ENCODE measurements around the gene CLDN20.
"Not testable (repeated sequence)": the region's sequence is repeated elsewhere in the genome, so short reads cannot be mapped to it uniquely, and the experiment has no call there.

The CLDN20 gene

GRCh38 chr6:155268088-155268867 is 4.5 kb downstream of the CLDN20 start:
- peaks cover 25% of the 10 kb centered on the region for H3K36me3 Mint-ChIP-seq
- not testable (repeated sequence) for ATAC-seq (ENCODE audit: low read depth); H3K4me3 Mint-ChIP-seq; DNase-seq (ENCODE audit: low spot score in 2 of 2); H3K27me3 Mint-ChIP-seq; H3K9me3 Mint-ChIP-seq; H3K4me1 Mint-ChIP-seq
- H3K27ac Mint-ChIP-seq: peak overlapping the region; percentile 5

DNA sequence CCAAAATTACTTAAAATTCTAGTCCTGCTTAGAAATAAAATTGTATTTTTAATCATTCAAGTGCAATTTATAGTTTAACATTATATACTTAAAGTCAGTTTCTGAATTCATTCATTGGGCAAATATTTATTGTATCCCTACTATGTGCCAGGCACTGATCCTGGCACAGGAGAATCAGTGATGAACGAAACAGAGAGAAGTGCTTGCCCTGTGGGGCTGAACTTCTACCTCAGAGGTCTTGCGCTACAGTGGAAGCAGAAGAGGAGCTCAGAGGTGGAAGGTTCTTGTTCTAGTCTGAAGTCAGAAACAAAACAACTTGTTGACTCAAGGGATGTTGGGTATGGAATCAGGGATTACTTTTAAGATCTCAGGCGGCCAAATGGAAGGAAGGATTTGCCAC is 6.0 kb downstream of the CLDN20 start:
- Mint-ChIP-seq H3K36me3 (peaks cover 21% of the 10 kb centered on the region), H3K9me3 (no peaks in the 10 kb centered on the region), H3K4me3 (no peak overlapping the region), H3K27ac (no peak overlapping the region), H3K27me3 (no peaks in the 10 kb centered on the region), H3K4me1 (peaks cover 3% of the 10 kb centered on the region)
- ATAC-seq (ENCODE audit: low read depth) (no peak), DNase-seq (ENCODE audit: low spot score in 2 of 2) (no peak)

DNA sequence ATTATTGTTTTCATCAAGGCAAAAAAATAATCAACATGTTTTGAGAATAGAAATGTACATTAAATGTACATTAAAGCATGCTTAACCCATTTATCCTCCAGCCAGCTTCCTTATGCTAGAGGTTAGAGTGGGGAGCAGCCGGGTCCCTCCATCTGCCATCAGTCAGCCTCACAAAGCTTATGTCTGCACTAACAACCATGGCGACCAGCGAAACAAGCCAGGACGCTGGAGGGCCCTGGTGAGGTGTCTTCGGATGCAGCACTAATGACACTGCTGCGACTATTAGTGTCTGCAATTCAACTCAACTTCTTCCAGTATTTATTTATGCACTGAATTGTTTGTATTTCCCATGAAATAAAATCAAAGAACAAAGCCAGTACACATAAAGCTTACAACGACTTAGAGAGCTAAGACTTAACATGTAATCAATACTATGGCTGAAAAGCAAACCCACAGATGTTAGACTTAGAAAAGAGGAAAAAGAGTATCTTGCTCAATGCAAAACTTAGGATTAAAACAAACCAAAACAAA is 6.8 kb downstream of the CLDN20 start:
- no peak for ATAC-seq (ENCODE audit: low read depth)
- Mint-ChIP-seq H3K4me3 (no peak overlapping the region), H3K36me3 (peaks cover 24% of the 10 kb centered on the region), H3K27me3 (no peaks in the 10 kb centered on the region), H3K9me3 (no peaks in the 10 kb centered on the region), H3K4me1 (peaks cover 3% of the 10 kb centered on the region), H3K27ac (no peak overlapping the region)
- no peak for DNase-seq (ENCODE audit: low spot score in 2 of 2)

- DNase-seq (ENCODE audit: low spot score in 2 of 2) (no peak), ATAC-seq (ENCODE audit: low read depth) (no peak)
- H3K9me3 Mint-ChIP-seq: no peaks in the 10 kb centered on the region
- H3K27me3 Mint-ChIP-seq: no peaks in the 10 kb centered on the region
- H3K4me3 Mint-ChIP-seq: no peak overlapping the region
- H3K36me3 Mint-ChIP-seq: peaks cover 27% of the 10 kb centered on the region
- H3K4me1 Mint-ChIP-seq: peaks cover 3% of the 10 kb centered on the region
- H3K27ac Mint-ChIP-seq: no peak overlapping the region
Observed at GRCh38 chr6:155271145-155271544, 7.3 kb downstream of the CLDN20 start.

DNA sequence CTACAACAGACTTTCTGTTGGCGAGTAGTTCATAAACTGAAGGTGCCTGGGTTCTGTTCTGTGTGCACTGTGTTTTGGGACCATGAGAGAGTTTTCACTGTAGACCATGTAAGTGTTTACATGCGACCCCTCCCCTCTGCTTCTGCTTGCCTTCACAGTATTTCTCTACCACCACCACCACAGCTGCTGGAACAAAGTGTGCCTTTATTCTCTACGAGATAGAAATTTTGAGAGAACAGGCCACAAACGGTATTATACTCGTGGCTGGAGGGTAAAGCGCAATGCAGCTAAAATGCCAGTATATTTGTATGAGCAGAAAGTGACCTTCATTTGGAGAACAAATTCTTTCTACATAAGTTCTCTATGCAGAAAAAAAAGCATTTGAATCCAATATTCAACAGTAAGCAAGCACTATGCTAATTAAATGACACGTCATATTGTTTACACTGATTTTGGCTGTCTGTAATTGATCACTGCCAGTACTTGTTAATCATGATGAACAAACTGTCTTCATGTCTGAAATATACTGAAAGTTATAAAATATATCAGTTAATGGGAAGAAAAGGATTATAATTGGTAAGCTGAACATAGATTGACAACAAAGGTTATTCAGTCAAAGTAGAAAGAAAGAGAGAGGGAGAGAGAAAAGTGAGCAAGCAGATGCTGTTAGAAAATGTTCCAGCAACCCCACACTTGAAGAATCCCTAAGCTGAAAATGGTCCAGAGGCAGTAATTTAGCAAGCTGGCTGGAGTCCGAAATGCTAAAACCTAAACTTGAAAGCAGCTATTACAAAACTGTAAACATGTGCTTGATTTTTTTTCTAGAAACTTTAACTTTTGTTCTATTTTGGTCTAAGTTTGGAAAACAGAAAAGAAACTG is 8.8 kb downstream of the CLDN20 start:
- Mint-ChIP-seq H3K4me1 (peaks cover 3% of the 10 kb centered on the region), H3K36me3 (peaks cover 27% of the 10 kb centered on the region), H3K27ac (no peak overlapping the region), H3K27me3 (no peaks in the 10 kb centered on the region), H3K4me3 (no peak overlapping the region), H3K9me3 (no peaks in the 10 kb centered on the region)
- DNase-seq (ENCODE audit: low spot score in 2 of 2): no peak
- ATAC-seq (ENCODE audit: low read depth): no peak

DNA sequence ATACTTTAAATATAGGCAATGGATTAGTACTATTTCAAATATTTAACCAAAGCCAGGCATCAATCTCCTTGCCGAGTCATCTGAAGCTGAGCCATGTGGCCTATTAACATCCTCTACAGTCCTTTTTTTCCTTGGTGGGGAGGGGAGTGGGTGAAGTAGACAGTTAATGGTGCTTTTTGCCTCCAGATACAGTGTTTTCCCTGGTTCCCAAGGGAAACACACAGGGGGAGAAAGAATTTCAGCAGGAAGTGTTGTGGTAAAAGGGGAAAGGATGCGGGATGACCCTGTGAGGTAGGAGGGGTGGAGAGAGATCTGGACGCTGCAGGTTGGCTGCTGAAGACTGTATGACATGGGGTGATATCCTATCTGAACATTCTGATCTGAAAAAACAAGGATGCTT is 9.6 kb downstream of the CLDN20 start:
- no peaks in the 10 kb centered on the region for H3K27me3 Mint-ChIP-seq
- DNase-seq (ENCODE audit: low spot score in 2 of 2) (no peak), ATAC-seq (ENCODE audit: low read depth) (no peak)
- H3K4me1 Mint-ChIP-seq: no peaks in the 10 kb centered on the region
- peaks cover 28% of the 10 kb centered on the region for H3K36me3 Mint-ChIP-seq
- H3K4me3 Mint-ChIP-seq: no peak overlapping the region
- peak overlapping the region; percentile 45 for H3K27ac Mint-ChIP-seq
- H3K9me3 Mint-ChIP-seq: no peaks in the 10 kb centered on the region

- H3K4me1 Mint-ChIP-seq: no peaks in the 10 kb centered on the region
- DNase-seq (ENCODE audit: low spot score in 2 of 2) (no peak), ATAC-seq (ENCODE audit: low read depth) (no peak)
- H3K4me3 Mint-ChIP-seq: no peak overlapping the region
- H3K9me3 Mint-ChIP-seq: no peaks in the 10 kb centered on the region
- H3K27me3 Mint-ChIP-seq: no peaks in the 10 kb centered on the region
- H3K27ac Mint-ChIP-seq: no peak overlapping the region
- peaks cover 28% of the 10 kb centered on the region for H3K36me3 Mint-ChIP-seq
Observed at GRCh38 chr6:155274106-155274505, 10.3 kb downstream of the CLDN20 start.

DNA sequence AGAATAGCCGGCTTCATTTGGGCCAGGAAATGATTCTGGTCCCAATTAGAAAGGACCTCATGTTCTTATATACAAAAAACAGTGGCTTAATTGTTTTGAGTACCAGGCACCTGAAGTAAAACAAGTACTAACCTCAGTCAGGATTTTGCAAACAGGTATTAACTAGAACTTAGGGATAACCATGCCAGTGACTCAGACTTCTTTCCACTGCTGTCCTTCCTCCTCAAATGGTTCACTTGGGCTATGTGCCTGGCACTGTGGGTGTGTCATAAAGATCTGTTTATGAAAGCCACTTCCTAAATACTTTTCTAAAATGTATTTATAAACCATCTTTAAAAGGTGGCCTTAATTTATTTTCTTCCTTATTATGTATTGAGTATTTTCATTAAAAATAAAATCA is 10.7 kb downstream of the CLDN20 start:
- H3K9me3 Mint-ChIP-seq: no peaks in the 10 kb centered on the region
- peaks cover 31% of the 10 kb centered on the region for H3K36me3 Mint-ChIP-seq

DNA sequence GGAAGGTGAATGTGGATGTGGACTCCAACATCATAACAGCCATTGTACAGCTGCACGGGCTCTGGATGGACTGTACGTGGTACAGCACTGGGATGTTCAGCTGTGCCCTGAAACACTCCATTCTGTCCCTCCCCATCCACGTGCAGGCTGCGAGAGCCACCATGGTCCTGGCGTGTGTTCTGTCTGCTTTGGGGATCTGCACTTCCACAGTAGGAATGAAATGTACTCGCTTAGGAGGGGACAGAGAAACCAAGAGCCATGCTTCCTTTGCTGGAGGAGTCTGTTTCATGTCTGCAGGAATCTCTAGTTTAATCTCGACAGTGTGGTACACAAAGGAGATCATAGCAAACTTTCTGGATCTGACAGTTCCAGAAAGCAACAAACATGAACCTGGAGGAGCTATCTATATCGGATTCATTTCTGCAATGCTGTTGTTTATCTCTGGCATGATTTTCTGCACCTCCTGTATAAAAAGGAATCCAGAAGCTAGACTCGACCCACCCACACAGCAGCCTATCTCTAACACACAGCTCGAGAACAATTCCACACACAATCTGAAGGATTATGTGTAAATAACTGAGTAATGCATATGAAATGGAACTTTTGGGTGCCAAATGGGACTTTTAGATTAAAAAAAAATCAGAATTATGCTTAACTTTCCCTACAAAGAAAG is 12.1 kb downstream of the CLDN20 start:
- ATAC-seq (ENCODE audit: low read depth): no peak
- H3K36me3 Mint-ChIP-seq: peaks cover 33% of the 10 kb centered on the region
- no peak overlapping the region for H3K27ac Mint-ChIP-seq
- H3K4me1 Mint-ChIP-seq: no peaks in the 10 kb centered on the region
- H3K9me3 Mint-ChIP-seq: no peaks in the 10 kb centered on the region
- no peak for DNase-seq (ENCODE audit: low spot score in 2 of 2)
- no peak overlapping the region for H3K4me3 Mint-ChIP-seq
- H3K27me3 Mint-ChIP-seq: no peaks in the 10 kb centered on the region

More for the DNA sequence above, 10.7 kb downstream of the CLDN20 start:
- Mint-ChIP-seq H3K4me1 (no peaks in the 10 kb centered on the region), H3K4me3 (no peak overlapping the region), H3K27me3 (no peaks in the 10 kb centered on the region), H3K27ac (no peak overlapping the region)
- DNase-seq (ENCODE audit: low spot score in 2 of 2): no peak
- no peak for ATAC-seq (ENCODE audit: low read depth)

DNA sequence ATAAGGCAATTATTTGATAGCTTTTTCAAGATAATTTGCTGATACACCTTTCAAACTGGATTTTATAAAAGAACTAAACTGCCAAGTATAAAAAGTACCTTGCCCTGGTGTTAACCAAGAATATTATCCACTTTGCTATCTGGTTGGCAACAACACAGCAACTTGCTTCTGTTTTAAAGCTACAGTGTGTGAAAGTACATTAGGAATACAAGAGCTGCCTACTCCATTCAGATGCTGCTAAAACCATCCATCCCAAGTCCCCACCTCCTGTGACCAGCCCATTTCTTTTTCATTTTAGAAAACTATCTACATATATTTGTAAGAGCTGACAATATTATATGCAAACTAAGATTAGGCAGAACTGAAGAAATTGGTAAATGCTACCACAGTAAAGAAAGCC is 12.8 kb downstream of the CLDN20 start:
- Mint-ChIP-seq H3K9me3 (no peaks in the 10 kb centered on the region), H3K4me3 (no peak overlapping the region), H3K36me3 (peaks cover 34% of the 10 kb centered on the region), H3K27ac (no peak overlapping the region), H3K27me3 (no peaks in the 10 kb centered on the region), H3K4me1 (no peaks in the 10 kb centered on the region)
- ATAC-seq (ENCODE audit: low read depth) (no peak), DNase-seq (ENCODE audit: low spot score in 2 of 2) (no peak)

GRCh38 chr6:155278319-155279049 is 14.7 kb downstream of the CLDN20 start:
- Mint-ChIP-seq H3K4me3 (no peak overlapping the region), H3K36me3 (peaks cover 31% of the 10 kb centered on the region), H3K9me3 (no peaks in the 10 kb centered on the region), H3K27me3 (no peaks in the 10 kb centered on the region), H3K27ac (peak overlapping the region; percentile 14), H3K4me1 (no peaks in the 10 kb centered on the region)
- DNase-seq (ENCODE audit: low spot score in 2 of 2) (no peak), ATAC-seq (ENCODE audit: low read depth) (no peak)

- Mint-ChIP-seq H3K27ac (peak overlapping the region; percentile 20), H3K27me3 (no peaks in the 10 kb centered on the region), H3K4me1 (peaks cover 3% of the 10 kb centered on the region), H3K4me3 (no peak overlapping the region), H3K36me3 (peaks cover 28% of the 10 kb centered on the region), H3K9me3 (no peaks in the 10 kb centered on the region)
- no peak for DNase-seq (ENCODE audit: low spot score in 2 of 2)
- no peak for ATAC-seq (ENCODE audit: low read depth)
Observed at GRCh38 chr6:155284775-155285174, 21.0 kb downstream of the CLDN20 start.

DNA sequence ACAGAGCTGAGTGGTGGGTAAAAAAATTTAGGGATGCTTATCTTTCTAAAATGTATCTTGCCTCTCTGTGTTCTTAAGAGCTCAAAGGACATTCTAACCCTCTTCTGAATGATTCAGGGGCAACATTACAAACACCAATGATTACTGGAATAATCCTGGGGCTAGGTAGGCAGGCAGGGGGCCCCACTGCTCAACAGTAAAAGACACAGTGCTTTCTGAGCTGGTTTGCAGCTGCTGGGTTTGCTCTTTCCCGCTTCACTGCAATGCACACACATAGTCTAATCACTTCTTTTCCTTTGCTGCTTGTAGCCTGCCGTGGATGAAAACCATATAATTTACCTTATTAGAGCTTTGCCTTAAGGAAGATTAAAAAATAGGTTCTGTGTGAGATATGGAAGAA is 23.9 kb downstream of the CLDN20 start:
- DNase-seq (ENCODE audit: low spot score in 2 of 2) (no peak), ATAC-seq (ENCODE audit: low read depth) (no peak)
- no peak overlapping the region for H3K4me3 Mint-ChIP-seq
- H3K4me1 Mint-ChIP-seq: peaks cover 3% of the 10 kb centered on the region
- H3K27ac Mint-ChIP-seq: no peak overlapping the region
- H3K36me3 Mint-ChIP-seq: peaks cover 33% of the 10 kb centered on the region
- H3K9me3 Mint-ChIP-seq: no peaks in the 10 kb centered on the region
- H3K27me3 Mint-ChIP-seq: no peaks in the 10 kb centered on the region

All from memory B cell (primary cell).